Lower leg skin (tissue), 4 donors: Measurements from ENCODE around the gene FAM171A2. TPM values are rescaled to one million over a fixed set of nuclear protein-coding genes. Genes with fewer than 3 reads are reported as not detected.
A peak's percentile ranks its signal among the peaks of the same experiment; 100 is the strongest.
"Not testable (repeated sequence)": the region's sequence is repeated elsewhere in the genome, so short reads cannot be mapped to it uniquely, and the experiment has no call there.

Source experiments
- DNase-seq, 2 donors: peaks; one replicate each; pipeline ENCODE4 v3.0.0-alpha.2; 2019; ENCODE audit warnings: low spot score in 2 of 2
- H3K4me3 ChIP-seq: fragments of 200-600 bp; sonication (generic); 2 replicates; pipeline ENCODE4 v1.5.1; 2017; ENCODE audit warnings: mild to moderate bottlenecking, low read depth; ENCODE audit not compliant: poor library complexity, severe bottlenecking
- POLR2A ChIP-seq, 2 donors: fragments of 450-650 bp; IDR thresholded peaks; one replicate each; pipeline ENCODE4 v1.6.1; 2016 to 2017; ENCODE audit warnings: antibody characterized with exemption in 2 of 2, mild to moderate bottlenecking in 1 of 2, moderate library complexity in 1 of 2
- WGBS, 2 donors: methylation state at CpG; one replicate each; pipeline ENCODE4 v1.1.5; 2018; 5-methylcytosine and 5-hydroxymethylcytosine counted together
- intact Hi-C: fragments of 100-400 bp; cut with DNase I; formaldehyde crosslinking; loops from one replicate; pipeline ENCODE4 v1.15.0; 2023; ENCODE audit warnings: low total_unique reads
- total RNA-seq, 4 donors: library from RNA; depleted of rRNA; stranded (reverse); fragments of >200 nt; gene quantifications; one replicate each; pipeline ENCODE4 v1.1.0, GENCODE V29; 2016
- TF ChIP-seq, protein P1 (sequence below), 3 donors: fragments of 450-650 bp; IDR thresholded peaks; one replicate each; pipeline ENCODE4 v1.5.1; 2016; ENCODE audit warnings: antibody characterized with exemption in 3 of 3, mild to moderate bottlenecking in 3 of 3, moderate library complexity in 2 of 3

FAM171A2 gene
- total RNA-seq, 4 donors from 2014 or later, result 0.95 to 2.8 (median 2.4) TPM

DNA sequence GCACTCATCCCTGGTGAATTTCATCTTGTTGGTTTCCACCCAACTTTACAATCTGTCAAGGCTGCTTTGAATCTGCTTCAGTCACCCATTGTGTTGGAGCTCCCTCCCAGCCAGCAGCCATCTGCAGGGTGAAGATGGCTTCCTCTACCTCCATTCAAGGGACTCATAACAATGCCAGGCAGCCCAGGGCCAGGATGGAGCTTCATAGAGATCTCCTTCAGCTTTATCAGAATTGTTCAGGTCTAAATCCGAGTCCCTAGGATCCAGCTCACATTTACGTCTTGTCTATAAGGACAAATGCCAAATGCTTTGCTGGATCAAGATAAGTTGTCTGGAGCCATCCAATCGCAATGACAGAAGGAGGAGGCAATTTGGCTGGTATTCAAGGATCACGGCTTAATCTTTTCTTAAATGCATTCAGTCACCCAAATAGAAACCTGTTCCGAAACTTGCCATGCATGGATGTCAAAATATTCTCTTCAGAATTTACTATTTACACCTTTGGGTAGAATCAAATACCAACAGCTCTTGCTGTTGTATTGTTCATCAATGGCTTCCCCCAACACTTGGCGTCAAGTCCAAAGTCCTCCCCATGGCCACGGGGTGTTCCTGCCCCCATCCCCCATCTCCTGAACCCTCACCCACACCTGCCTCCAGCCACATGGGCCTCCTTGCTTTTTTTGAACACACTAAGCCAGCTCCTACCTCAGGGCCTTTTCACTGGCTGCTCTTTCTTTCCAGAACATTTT lies 3.8 kb upstream of the FAM171A2 start:
- intact Hi-C loops, result no loop called here
- no peak for TF ChIP-seq POLR2A (IDR thresholded peaks at IDR 0.05)
- TF ChIP-seq, protein P1, sequence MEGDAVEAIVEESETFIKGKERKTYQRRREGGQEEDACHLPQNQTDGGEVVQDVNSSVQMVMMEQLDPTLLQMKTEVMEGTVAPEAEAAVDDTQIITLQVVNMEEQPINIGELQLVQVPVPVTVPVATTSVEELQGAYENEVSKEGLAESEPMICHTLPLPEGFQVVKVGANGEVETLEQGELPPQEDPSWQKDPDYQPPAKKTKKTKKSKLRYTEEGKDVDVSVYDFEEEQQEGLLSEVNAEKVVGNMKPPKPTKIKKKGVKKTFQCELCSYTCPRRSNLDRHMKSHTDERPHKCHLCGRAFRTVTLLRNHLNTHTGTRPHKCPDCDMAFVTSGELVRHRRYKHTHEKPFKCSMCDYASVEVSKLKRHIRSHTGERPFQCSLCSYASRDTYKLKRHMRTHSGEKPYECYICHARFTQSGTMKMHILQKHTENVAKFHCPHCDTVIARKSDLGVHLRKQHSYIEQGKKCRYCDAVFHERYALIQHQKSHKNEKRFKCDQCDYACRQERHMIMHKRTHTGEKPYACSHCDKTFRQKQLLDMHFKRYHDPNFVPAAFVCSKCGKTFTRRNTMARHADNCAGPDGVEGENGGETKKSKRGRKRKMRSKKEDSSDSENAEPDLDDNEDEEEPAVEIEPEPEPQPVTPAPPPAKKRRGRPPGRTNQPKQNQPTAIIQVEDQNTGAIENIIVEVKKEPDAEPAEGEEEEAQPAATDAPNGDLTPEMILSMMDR (IDR thresholded peaks at IDR 0.05), result no peak
- no peak overlapping the region for H3K4me3 ChIP-seq
- WGBS, 2 donors, result 38 to 48% methylated on average over 7 of the region's 7 CpGs
- DNase-seq, result no peak

DNA sequence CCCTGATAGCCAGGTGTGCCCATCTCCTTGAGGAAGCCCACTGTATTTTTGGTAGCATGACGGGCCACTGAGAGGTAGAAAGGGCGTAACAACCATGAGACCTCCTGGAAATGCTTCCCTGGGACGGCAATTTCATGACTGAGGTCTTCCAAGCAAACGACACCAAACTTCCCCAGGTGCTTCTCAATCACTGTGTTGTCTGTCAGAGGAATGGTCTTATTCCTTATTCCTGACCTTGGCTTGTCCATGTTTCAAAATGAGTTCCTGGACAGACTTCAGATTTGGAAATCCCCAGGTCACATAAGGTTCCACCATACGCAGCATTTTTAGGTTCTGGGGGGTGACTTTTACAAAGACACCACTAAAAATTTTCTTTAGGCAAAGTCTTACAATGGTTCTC lies 1.4 kb upstream of the FAM171A2 start:
- H3K4me3 ChIP-seq, DNase-seq, intact Hi-C loops: not testable (repeated sequence)
- 83 to 96% methylated on average over 5 of the region's 5 CpGs for WGBS, 2 donors

DNA sequence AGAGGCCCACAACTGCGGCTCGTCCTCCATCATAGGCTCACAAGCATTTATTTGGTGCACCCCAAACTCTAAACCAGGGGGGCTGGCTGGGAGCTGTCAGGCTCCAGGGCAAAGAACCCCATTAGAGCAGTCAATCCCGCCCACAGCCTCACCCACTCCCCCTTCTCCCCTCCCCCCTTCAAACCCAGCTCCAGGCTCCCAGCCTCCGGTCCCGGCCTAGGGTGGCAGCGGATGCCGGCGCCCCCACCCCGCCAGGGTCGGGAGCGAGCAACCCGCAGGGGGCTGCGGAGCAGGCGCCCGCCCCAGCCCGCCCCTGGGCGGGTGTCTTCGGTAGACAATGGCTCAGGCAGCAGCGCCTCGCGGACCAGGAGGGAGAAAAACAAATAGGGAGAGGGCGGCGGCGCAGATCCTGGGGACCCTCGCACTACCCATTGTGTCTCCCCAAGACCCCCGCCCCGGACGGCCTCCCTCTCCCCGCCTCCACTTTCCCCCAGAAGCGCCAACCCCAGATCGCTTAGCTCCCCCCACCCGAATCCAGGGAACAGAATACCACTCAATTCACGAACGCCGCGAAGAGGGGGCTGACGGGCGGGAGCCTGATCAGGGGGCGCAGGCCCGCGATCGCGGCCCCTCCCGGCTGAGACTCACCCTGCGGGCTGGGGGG lies 572 bp downstream of the FAM171A2 start:
- TF ChIP-seq, protein P1 (IDR thresholded peaks at IDR 0.05), result no peak
- no peak for TF ChIP-seq POLR2A (IDR thresholded peaks at IDR 0.05)
- DNase-seq, result no peak
- intact Hi-C loops, result loop anchor here (1.0 kb wide), 1 partner anchor 144 kb away; the partner anchor contains the start of gene UBTF
- H3K4me3 ChIP-seq, result peak overlapping the region; percentile 37
- 1% methylated on average over 18 to 37 of the region's 45 CpGs for WGBS, 2 donors

DNA sequence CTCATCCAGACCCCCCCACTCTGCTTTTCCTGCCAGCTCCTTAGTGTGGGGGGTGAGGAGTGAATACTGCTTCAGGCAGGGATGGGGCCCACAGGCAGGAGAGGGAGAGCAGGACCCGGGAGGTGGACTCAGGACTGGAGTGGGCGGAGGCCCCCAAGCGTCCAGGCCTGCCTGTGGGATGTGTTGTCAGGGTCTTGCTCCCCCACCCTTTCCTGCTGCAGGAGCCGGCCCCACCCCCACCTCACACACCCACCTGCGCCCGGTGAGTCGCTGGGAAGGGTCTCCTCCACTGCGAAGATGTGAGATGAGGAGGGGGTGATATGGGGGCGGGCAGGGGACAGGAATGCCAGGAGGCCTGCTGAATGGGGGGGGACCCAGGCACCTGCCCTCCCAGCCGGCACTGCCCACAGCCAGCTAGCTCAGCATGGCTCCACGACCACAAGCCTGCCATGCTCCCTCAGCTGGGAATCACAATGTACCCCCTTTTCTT lies 1.1 kb downstream of the FAM171A2 start:
- TF ChIP-seq, protein P1 (IDR thresholded peaks at IDR 0.05), result no peak
- no peak for TF ChIP-seq POLR2A (IDR thresholded peaks at IDR 0.05)
- DNase-seq, result no peak
- no peak overlapping the region for H3K4me3 ChIP-seq
- intact Hi-C loops, result loop anchor here (1.0 kb wide), 1 partner anchor 143 kb away; the partner anchor contains the start of gene UBTF
- 27 to 30% methylated on average over 11 of the region's 11 CpGs for WGBS, 2 donors

DNA sequence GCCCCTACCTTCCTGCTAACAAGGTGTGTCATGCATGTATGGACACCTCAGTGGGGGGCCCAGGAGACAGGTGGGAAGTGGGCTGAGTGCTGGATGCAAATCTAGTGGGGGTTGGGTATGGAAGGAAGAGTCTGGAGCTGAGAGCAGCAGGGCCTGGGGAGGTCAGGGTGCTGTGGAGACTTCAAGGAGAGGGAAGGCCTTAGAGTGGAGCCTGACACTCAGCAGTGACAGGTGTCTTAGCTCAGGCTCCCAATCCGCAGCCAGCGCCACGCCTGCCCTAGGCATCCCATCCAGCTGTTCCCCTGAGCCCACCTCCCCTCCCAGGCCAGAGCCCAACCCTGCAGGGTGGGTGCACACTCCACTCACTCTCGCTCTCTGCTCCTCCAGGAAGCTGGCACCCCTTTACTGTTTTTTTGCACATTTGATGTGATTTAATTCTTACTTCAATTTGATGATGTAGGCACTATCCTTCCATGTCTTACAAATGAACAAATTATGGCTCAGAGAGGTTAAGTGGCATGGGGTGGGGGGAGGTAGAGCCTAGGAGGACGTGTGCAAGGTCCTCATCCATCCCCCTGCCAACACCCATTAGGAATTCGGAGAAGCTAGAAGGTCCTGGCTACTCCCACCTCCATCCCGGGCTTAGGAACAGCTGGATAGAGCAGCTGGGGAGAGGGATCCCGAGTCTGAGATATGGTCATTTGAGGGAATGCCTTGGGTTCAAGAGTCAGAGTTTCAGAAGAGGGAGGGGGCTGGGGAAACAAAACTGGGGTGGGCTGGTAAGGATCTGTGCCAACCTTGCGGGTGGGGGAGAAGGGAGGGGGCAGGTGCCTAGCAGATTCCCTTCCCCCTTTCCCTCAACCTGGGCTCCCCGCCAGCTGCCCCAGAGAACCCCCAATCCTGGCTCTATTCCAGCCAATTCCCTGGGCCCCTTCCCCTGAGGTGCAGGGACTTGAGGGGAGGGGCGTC lies 2.1 kb downstream of the FAM171A2 start:
- TF ChIP-seq POLR2A (IDR thresholded peaks at IDR 0.05), result no peak
- DNase-seq, result no peak
- no peak overlapping the region for H3K4me3 ChIP-seq
- intact Hi-C loops, result loop anchor here (1.0 kb wide), 1 partner anchor 142 kb away; the partner anchor contains the start of gene UBTF
- WGBS, 2 donors, result 54 to 67% methylated on average over 11 of the region's 11 CpGs

DNA sequence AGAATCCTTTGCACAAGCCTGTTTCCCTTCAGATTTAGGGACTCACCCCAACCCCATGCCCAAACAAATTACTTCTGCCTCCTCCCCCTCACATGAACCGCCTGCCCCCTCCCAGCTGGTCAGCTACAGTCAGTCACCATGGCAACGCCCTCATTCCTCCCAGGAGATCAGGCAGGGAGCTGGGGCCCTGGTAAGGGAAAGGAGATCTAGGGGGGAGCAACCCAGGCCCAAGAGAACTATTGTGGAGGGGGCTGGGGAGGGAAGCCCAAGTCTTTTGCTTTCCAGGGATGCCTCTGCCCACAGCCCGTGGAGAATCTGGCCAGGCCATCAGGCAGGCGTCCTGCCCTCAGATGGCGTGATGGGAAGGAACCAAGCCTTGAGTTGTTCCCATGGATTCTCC lies 2.8 kb downstream of the FAM171A2 start:
- H3K4me3 ChIP-seq, result no peak overlapping the region
- intact Hi-C loops, result no loop called here
- WGBS, 2 donors, result 68 to 75% methylated on average over 5 of the region's 5 CpGs
- DNase-seq, result no peak
- TF ChIP-seq, protein P1 (IDR thresholded peaks at IDR 0.05), result no peak
- TF ChIP-seq POLR2A (IDR thresholded peaks at IDR 0.05), result no peak
